Lower leg skin (tissue), 4 donors: ENCODE measurements around the gene HTR6. TPM values are rescaled to one million over a fixed set of nuclear protein-coding genes. Genes with fewer than 3 reads are reported as not detected.

Experiments
- DNase-seq, 2 donors: peaks; one replicate each; pipeline ENCODE4 v3.0.0-alpha.2; 2019; ENCODE audit warnings: low spot score in 2 of 2
- H3K4me3 ChIP-seq: fragments of 200-600 bp; sonication (generic); 2 replicates; pipeline ENCODE4 v1.5.1; 2017; ENCODE audit warnings: mild to moderate bottlenecking, low read depth; ENCODE audit not compliant: poor library complexity, severe bottlenecking
- POLR2A ChIP-seq, 2 donors: fragments of 450-650 bp; IDR thresholded peaks; one replicate each; pipeline ENCODE4 v1.6.1; 2016 to 2017; ENCODE audit warnings: antibody characterized with exemption in 2 of 2, mild to moderate bottlenecking in 1 of 2, moderate library complexity in 1 of 2
- WGBS, 2 donors: methylation state at CpG; one replicate each; pipeline ENCODE4 v1.1.5; 2018; 5-methylcytosine and 5-hydroxymethylcytosine counted together
- intact Hi-C: fragments of 100-400 bp; cut with DNase I; formaldehyde crosslinking; loops from one replicate; pipeline ENCODE4 v1.15.0; 2023; ENCODE audit warnings: low total_unique reads
- total RNA-seq, 4 donors: library from RNA; depleted of rRNA; stranded (reverse); fragments of >200 nt; gene quantifications; one replicate each; pipeline ENCODE4 v1.1.0, GENCODE V29; 2016
- TF ChIP-seq, protein P1 (sequence below), 3 donors: fragments of 450-650 bp; IDR thresholded peaks; one replicate each; pipeline ENCODE4 v1.5.1; 2016; ENCODE audit warnings: antibody characterized with exemption in 3 of 3, mild to moderate bottlenecking in 3 of 3, moderate library complexity in 2 of 3

HTR6 gene
- total RNA-seq, 4 donors from 2014 or later = 0.16 TPM; not detected in 3

DNA sequence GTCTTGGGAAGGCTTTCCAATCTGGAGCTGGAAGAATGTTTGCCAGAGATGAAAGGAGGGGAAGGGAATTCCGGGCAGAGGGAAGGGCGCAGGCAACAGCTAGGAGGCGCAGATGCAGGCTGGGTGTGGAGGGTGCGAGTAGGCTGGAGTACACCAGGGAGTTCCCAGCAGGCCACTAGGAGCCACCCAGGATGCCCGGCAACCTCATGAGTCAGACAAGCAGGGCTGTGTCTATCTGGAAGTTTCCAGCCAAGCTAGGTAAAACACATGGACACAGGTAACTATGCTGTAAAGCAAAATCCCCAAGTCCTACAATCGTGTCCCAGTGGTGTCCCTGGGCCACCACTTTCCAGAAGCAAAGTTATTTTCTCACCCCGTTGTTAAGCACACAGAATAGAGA is 21.6 kb upstream of the HTR6 start:
- intact Hi-C loops = loop anchor here (10.0 kb wide), 1 partner anchor 158 kb away; the partner anchor contains the start of gene CAPZB
- no peak for TF ChIP-seq POLR2A (IDR thresholded peaks at IDR 0.05)
- TF ChIP-seq, protein P1, sequence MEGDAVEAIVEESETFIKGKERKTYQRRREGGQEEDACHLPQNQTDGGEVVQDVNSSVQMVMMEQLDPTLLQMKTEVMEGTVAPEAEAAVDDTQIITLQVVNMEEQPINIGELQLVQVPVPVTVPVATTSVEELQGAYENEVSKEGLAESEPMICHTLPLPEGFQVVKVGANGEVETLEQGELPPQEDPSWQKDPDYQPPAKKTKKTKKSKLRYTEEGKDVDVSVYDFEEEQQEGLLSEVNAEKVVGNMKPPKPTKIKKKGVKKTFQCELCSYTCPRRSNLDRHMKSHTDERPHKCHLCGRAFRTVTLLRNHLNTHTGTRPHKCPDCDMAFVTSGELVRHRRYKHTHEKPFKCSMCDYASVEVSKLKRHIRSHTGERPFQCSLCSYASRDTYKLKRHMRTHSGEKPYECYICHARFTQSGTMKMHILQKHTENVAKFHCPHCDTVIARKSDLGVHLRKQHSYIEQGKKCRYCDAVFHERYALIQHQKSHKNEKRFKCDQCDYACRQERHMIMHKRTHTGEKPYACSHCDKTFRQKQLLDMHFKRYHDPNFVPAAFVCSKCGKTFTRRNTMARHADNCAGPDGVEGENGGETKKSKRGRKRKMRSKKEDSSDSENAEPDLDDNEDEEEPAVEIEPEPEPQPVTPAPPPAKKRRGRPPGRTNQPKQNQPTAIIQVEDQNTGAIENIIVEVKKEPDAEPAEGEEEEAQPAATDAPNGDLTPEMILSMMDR (IDR thresholded peaks at IDR 0.05) = no peak
- H3K4me3 ChIP-seq = no peak overlapping the region
- 19 to 34% methylated on average over 7 of the region's 7 CpGs for WGBS, 2 donors
- DNase-seq = no peak

DNA sequence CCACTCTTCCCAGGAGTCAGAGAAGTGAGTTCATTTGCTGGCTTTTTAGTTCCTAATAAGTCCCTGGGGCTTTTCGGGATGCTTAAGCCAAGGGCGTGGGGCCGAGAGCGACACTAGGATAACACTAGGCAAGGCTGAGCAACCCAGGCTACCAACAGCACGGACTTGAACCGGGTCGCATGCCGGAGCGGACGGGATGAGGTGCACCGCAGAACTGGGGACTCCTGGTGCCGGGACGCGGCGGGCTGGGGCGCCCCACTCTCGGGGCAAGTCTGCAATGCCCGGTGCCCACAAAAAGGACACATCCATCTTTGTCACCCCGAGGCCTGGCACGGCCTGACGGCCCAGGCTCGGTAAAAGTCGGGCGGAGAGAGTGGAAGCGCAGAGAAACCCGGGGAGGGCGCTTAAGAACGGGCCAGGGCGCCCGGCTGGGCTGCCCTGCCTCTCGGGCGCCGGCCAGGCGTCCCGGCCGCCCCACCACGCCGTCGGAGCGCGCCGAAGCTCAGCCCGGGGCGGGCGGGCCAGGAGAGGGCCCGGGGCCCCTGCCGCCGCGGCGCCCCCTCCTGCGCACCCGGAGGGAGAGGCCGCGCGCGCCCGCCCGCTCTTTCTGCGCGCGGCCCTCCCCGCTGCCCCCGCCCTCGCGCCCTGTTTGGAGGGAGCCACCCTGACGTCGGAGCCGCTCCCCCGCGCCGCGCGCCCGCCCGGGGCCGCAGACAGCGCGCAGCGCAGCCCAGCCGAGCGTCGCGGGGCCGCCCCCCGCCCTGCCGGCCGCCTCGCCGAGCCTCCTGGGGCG is 20.9 kb upstream of the HTR6 start, which contains the start of gene NBL1:
TSS of gene NBL1 (plus strand) at position 710 of the 793 bp plus-strand sequence. CDS start 10,720 bp downstream, outside the sequence.
- intact Hi-C loops = loop anchor here (10.0 kb wide), 1 partner anchor 159 kb away; the partner anchor contains the start of gene CAPZB
- TF ChIP-seq POLR2A (IDR thresholded peaks at IDR 0.05) = no peak
- TF ChIP-seq, protein P1 (IDR thresholded peaks at IDR 0.05) = no peak
- peak in 1 of 2 donors; percentile 94 for DNase-seq

DNA sequence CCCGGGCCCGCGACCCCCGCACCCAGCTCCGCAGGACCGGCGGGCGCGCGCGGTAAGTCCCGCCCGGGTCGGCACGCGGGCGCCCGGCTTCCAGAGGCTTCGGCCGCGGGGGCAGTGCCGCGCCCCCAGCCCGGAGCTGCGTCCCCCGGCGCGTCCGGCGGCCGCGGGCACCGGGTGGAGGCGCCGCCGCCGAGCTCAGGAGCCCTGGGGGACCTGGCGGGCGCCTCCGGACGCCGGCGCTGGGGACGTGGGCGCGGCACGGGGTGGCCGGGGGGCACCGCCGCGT is 20.3 kb upstream of the HTR6 start:
- 0% methylated on average over 12 of the region's 51 CpGs; no CpG with 5 or more reads in 1 of the 2 donors for WGBS, 2 donors
- DNase-seq = no peak
- no peak for TF ChIP-seq POLR2A (IDR thresholded peaks at IDR 0.05)
- TF ChIP-seq, protein P1 (IDR thresholded peaks at IDR 0.05) = no peak
- intact Hi-C loops = loop anchor here (10.0 kb wide), 1 partner anchor 160 kb away; the partner anchor contains the start of gene CAPZB
- peak overlapping the region; percentile 70 for H3K4me3 ChIP-seq

More for the DNA sequence above, 20.9 kb upstream of the HTR6 start, which contains the start of gene NBL1:
- 0 to 1% methylated on average over 12 to 27 of the region's 90 CpGs for WGBS, 2 donors
- peak within 1 kb of the TSS; percentile 70 for H3K4me3 ChIP-seq

DNA sequence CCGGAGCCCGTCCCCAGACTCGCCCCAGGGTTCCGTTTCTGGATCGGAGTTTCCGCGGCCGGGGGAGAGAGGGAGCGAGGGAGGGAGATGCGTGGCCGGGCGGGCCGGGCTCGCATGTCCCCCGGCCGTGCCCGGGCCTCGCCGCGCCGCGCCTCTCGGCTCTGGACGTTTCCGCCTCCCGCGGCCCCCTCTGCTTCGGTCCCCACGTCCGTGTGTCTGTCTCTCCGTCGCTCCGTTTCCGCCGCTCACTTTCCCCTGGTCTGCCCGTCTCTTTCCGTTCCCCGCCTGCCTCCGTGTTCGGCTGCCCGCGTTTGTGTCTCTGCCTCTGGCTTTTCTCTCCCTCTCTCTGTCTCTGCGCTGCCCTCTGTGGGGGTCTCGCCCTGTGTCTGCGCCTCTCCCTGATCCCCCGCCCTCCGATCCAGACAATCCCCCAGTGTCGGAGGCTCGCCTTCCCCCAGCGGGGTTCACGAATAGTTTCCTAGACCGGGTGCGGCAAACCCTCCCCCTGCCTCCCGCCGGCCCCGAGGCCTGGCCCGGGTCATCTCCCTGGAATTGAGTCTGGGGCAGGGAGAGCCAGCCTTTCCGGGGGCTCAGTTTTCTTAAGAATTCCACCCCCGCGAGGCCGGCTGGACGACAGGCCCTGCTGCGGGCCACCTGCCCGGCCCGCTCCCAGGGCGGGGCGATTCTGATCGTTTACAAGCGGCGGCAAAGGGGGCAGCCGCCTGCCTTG is 19.8 kb upstream of the HTR6 start:
- 0 to 1% methylated on average over 43 to 52 of the region's 71 CpGs for WGBS, 2 donors
- H3K4me3 ChIP-seq = peak overlapping the region; percentile 70
- intact Hi-C loops = loop anchor here (5.0 to 10.0 kb wide), 2 partner anchors 160 to 298 kb away; partner anchors contain the start of gene CAPZB
- TF ChIP-seq POLR2A (IDR thresholded peaks at IDR 0.05) = no peak
- TF ChIP-seq, protein P1 (IDR thresholded peaks at IDR 0.05) = no peak
- DNase-seq = no peak

DNA sequence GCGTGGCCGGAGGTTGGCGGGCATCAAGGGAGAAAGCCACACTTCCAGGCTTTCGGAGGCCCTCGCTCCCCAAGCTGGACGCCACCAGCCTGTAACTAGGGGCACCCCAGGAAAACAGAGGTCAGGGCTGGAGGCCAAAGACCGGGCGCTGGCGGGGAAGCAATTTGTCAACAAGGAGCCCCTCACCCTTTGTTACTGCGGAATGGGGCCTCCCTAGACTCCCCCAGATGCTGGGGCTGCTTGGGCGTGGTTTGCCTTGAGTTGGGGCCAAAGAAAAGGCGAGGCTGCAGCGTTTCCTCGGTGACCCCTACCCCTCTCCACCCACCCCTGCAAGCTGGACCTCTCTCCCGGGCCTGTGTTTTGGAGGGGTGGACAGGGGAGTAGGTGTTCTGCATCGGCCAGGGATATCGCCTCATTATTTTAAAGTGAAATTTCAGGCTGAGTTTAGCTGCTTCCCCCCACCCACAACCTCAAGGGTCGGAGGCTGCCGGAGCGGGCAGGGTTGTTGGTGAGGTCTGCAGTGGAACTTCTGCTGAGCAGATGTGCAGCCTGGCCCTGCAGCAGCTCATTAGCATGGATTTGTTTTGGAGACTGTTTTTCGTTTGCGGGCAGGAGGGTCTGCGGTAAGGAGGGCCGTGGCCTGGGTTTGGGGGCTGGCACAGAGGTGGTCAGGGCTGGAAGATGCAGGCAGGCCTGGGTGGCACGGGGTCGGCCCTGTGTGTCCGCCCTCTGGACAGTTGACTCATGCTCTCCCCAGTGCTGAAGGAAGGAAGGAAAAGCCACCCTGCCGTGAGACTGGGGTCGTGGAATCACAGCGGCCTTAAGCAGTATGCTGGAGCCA is 19.0 kb upstream of the HTR6 start:
- WGBS, 2 donors = 18 to 21% methylated on average over 20 to 27 of the region's 30 CpGs
- intact Hi-C loops = loop anchor here (5.0 to 10.0 kb wide), 2 partner anchors 161 to 298 kb away; partner anchors contain the start of gene CAPZB

More for the DNA sequence above, 19.0 kb upstream of the HTR6 start:
- TF ChIP-seq POLR2A (IDR thresholded peaks at IDR 0.05) = no peak
- TF ChIP-seq, protein P1 (IDR thresholded peaks at IDR 0.05) = no peak
- peak overlapping the region; percentile 70 for H3K4me3 ChIP-seq
- no peak for DNase-seq
